Adipose tissue (tissue), 3 donors: ENCODE data around the gene PCLAF. TPM values are rescaled to one million over a fixed set of nuclear protein-coding genes. Genes with fewer than 3 reads are reported as not detected.
"Not testable (repeated sequence)": the region's sequence is repeated elsewhere in the genome, so short reads cannot be mapped to it uniquely, and the experiment has no call there.

Experiments
- H3K27ac ChIP-seq: one replicate; pipeline ENCODE4 v1.5.1; 2013; ENCODE audit warnings: low read depth, low read length
- WGBS, 3 donors: extraction: QIAGEN DNeasy Blood & Tissue Kit; methylation state at CpG; one replicate each; pipeline ENCODE4 v1.1.7; 2013; 5-methylcytosine and 5-hydroxymethylcytosine counted together
- polyA plus RNA-seq, 3 donors: library from polyadenylated mRNA; stranded (reverse); fragments of 200-250 nt; gene quantifications; one replicate each; pipeline ENCODE4 v1.2.3, GENCODE V29; 2013
- donor health status: healthy with polysubstance abuse.
- donor health status: Bipolar disorder and iron deficiency.
- donor health status: healthy.

PCLAF gene
- 1 to 10 TPM; 1.0 to 1.9 (median 1.6) TPM for polyA plus RNA-seq

- 0% methylated on average over 38 of the region's 38 CpGs for WGBS, 3 donors
- H3K27ac ChIP-seq, result no peak within 1 kb of the TSS
These were observed at the start of gene PCLAF for GRCh38 chr15:64381000-64381751. Gene PCLAF (minus strand): TSS chr15:64381441. CDS start chr15:64381371, 70 bp downstream.

- no peak overlapping the region for H3K27ac ChIP-seq
- 8 to 30% (median 12%) methylated on average over 3 of the region's 3 CpGs for WGBS, 3 donors
These were observed 48.9 kb upstream of the PCLAF start for GRCh38 chr15:64430000-64430735.

- no peak overlapping the region for H3K27ac ChIP-seq
These were observed 48.2 kb upstream of the PCLAF start for GRCh38 chr15:64429448-64429847.

- 72 to 88% (median 77%) methylated on average over 7 of the region's 7 CpGs for WGBS, 3 donors
- no peak overlapping the region for H3K27ac ChIP-seq
These were observed 45.7 kb upstream of the PCLAF start for GRCh38 chr15:64426845-64427465.

GRCh38 chr15:64425221-64425620, 44.0 kb upstream of the PCLAF start:
- WGBS, 3 donors, result 65 to 90% (median 89%) methylated on average over 3 of the region's 3 CpGs
- H3K27ac ChIP-seq, result no peak overlapping the region

- no peak overlapping the region for H3K27ac ChIP-seq
- 39 to 82% (median 79%) methylated on average over 6 of the region's 6 CpGs for WGBS, 3 donors
These were observed 42.7 kb upstream of the PCLAF start for GRCh38 chr15:64423970-64424369.

- no peak overlapping the region for H3K27ac ChIP-seq
- WGBS, 3 donors, result 86 to 93% (median 90%) methylated on average over 2 of the region's 2 CpGs
These were observed 41.5 kb upstream of the PCLAF start for GRCh38 chr15:64422697-64423096.

GRCh38 chr15:64412216-64412615, 31.0 kb upstream of the PCLAF start:
- WGBS, 3 donors, result 88 to 90% (median 89%) methylated on average over 2 of the region's 2 CpGs
- no peak overlapping the region for H3K27ac ChIP-seq

GRCh38 chr15:64400583-64400982, 19.3 kb upstream of the PCLAF start:
- H3K27ac ChIP-seq, result no peak overlapping the region
- 95 to 96% (median 95%) methylated on average over 2 of the region's 2 CpGs for WGBS, 3 donors

GRCh38 chr15:64398575-64398974, 17.3 kb upstream of the PCLAF start:
- WGBS, 3 donors, result 83 to 97% (median 84%) methylated on average over 2 of the region's 2 CpGs
- H3K27ac ChIP-seq, result no peak overlapping the region

GRCh38 chr15:64396789-64397188, 15.5 kb upstream of the PCLAF start:
- WGBS, 3 donors, result 94 to 97% (median 97%) methylated on average over 5 of the region's 5 CpGs
- H3K27ac ChIP-seq, result no peak overlapping the region

- 87 to 95% (median 92%) methylated on average over 3 of the region's 3 CpGs for WGBS, 3 donors
- not testable (repeated sequence) for H3K27ac ChIP-seq
These were observed 11.2 kb upstream of the PCLAF start for GRCh38 chr15:64392471-64392870.

GRCh38 chr15:64389036-64389435, 7.8 kb upstream of the PCLAF start:
- 86 to 92% (median 89%) methylated on average over 5 of the region's 5 CpGs for WGBS, 3 donors
- H3K27ac ChIP-seq, result no peak overlapping the region

GRCh38 chr15:64387562-64388168, 6.4 kb upstream of the PCLAF start, which contains the start of gene TRIP4:
Gene TRIP4 (plus strand): TSS chr15:64387836. CDS start chr15:64387864, 28 bp downstream.
- no peak within 1 kb of the TSS for H3K27ac ChIP-seq
- WGBS, 3 donors, result 0 to 1% (median 0%) methylated on average over 35 of the region's 35 CpGs

GRCh38 chr15:64386291-64386690, 5.0 kb upstream of the PCLAF start:
- WGBS, 3 donors, result 94 to 96% (median 95%) methylated on average over 7 of the region's 7 CpGs
- H3K27ac ChIP-seq, result no peak overlapping the region

GRCh38 chr15:64383760-64384159, 2.5 kb upstream of the PCLAF start:
- 85 to 91% (median 90%) methylated on average over 2 of the region's 2 CpGs for WGBS, 3 donors
- no peak overlapping the region for H3K27ac ChIP-seq

GRCh38 chr15:64380130-64380870, 941 bp downstream of the PCLAF start:
- WGBS, 3 donors, result 57 to 59% (median 57%) methylated on average over 11 of the region's 11 CpGs
- not testable (repeated sequence) for H3K27ac ChIP-seq

GRCh38 chr15:64379216-64379960, 1.9 kb downstream of the PCLAF start:
- H3K27ac ChIP-seq, result no peak overlapping the region
- WGBS, 3 donors, result 65 to 76% (median 68%) methylated on average over 9 of the region's 9 CpGs
